Astrocyte (in vitro differentiated cells and primary cell): ENCODE measurements around the gene CRACDL. TPM values are rescaled to one million over a fixed set of nuclear protein-coding genes. Genes with fewer than 3 reads are reported as not detected.

Experiments
- DNase-seq: peaks from one replicate; pipeline ENCODE4 v3.0.0-alpha.2; 2010; ENCODE audit warnings: low read depth
- FAIRE-seq: peaks from 2 replicates; lab custom pipeline; 2011; peaks lifted over from hg19 to GRCh38; lab: Jason Lieb, UNC
- H2AFZ ChIP-seq: 2 replicates; pipeline ENCODE4 v1.6.0; 2012; ENCODE audit warnings: low read depth, low read length, inconsistent platforms
- H3K27ac ChIP-seq: 2 replicates; pipeline ENCODE4 v1.5.1; 2011; ENCODE audit warnings: low read depth, low read length, inconsistent platforms
- H3K27me3 ChIP-seq: 2 replicates; pipeline ENCODE4 v1.6.0; 2011; ENCODE audit warnings: low read length, inconsistent platforms; ENCODE audit not compliant: insufficient read depth
- H3K36me3 ChIP-seq: 2 replicates; pipeline ENCODE4 v1.5.1; 2011; ENCODE audit warnings: low read length, inconsistent platforms; ENCODE audit not compliant: insufficient read depth
- H3K4me1 ChIP-seq: 2 replicates; pipeline ENCODE4 v1.5.1; 2011; ENCODE audit warnings: low read length, inconsistent platforms; ENCODE audit not compliant: insufficient read depth
- H3K4me2 ChIP-seq: 2 replicates; pipeline ENCODE4 v1.6.0; 2012; ENCODE audit warnings: low read length, inconsistent platforms
- H3K4me3 ChIP-seq: 2 replicates; pipeline ENCODE4 v1.5.1; 2011; ENCODE audit warnings: low read depth, mild to moderate bottlenecking, low read length, inconsistent platforms; ENCODE audit not compliant: insufficient read depth
- H3K79me2 ChIP-seq: 2 replicates; pipeline ENCODE4 v1.6.0; 2012; ENCODE audit warnings: mild to moderate bottlenecking, low read length, inconsistent platforms; ENCODE audit not compliant: insufficient read depth
- H3K9ac ChIP-seq: 2 replicates; pipeline ENCODE4 v1.6.0; 2012; ENCODE audit warnings: mild to moderate bottlenecking, low read length, inconsistent platforms
- H3K9me3 ChIP-seq: 2 replicates; pipeline ENCODE4 v1.5.1; 2012; ENCODE audit warnings: low read depth, mild to moderate bottlenecking, low read length, inconsistent platforms; ENCODE audit not compliant: insufficient read depth
- H4K20me1 ChIP-seq: 2 replicates; pipeline ENCODE4 v1.6.0; 2012; ENCODE audit warnings: low read length, inconsistent platforms; ENCODE audit not compliant: insufficient read depth
- H3K27ac Mint-ChIP-seq: one replicate; pipeline ENCODE4 v1.8.0; 2021; ENCODE audit warnings: mild to moderate bottlenecking, mixed read lengths; ENCODE audit not compliant: unreplicated experiment
- H3K27me3 Mint-ChIP-seq: one replicate; pipeline ENCODE4 v1.8.0; 2021; ENCODE audit warnings: low read depth, mixed read lengths; ENCODE audit not compliant: unreplicated experiment
- H3K36me3 Mint-ChIP-seq: one replicate; pipeline ENCODE4 v1.8.0; 2021; ENCODE audit warnings: low read depth, mixed read lengths; ENCODE audit not compliant: unreplicated experiment
- H3K4me1 Mint-ChIP-seq: one replicate; pipeline ENCODE4 v1.8.0; 2021; ENCODE audit warnings: low read depth, mixed read lengths; ENCODE audit not compliant: unreplicated experiment
- H3K4me3 Mint-ChIP-seq: one replicate; pipeline ENCODE4 v1.8.0; 2021; ENCODE audit warnings: mild to moderate bottlenecking, moderate library complexity, mixed read lengths; ENCODE audit not compliant: unreplicated experiment
- H3K9me3 Mint-ChIP-seq: one replicate; pipeline ENCODE4 v1.8.0; 2021; ENCODE audit warnings: mild to moderate bottlenecking, mixed read lengths; ENCODE audit not compliant: unreplicated experiment
- CTCF ChIP-seq: IDR thresholded peaks from 2 replicates; pipeline ENCODE4 v1.5.1; 2011; ENCODE audit warnings: low read depth, mild to moderate bottlenecking, inconsistent platforms, low read length, moderate library complexity; ENCODE audit not compliant: insufficient read depth
- EZH2 ChIP-seq: IDR thresholded peaks from 2 replicates; pipeline ENCODE4 v1.6.1; 2012; ENCODE audit warnings: mild to moderate bottlenecking, low read length, inconsistent platforms; ENCODE audit not compliant: insufficient read depth
- total RNA-seq: library from RNA; stranded (reverse); gene quantifications from 2 replicates; pipeline ENCODE4 v1.2.1, GENCODE V29; 2021

CRACDL gene
- total RNA-seq, 1 donor from 2014 or later = 1.8 TPM

GRCh38 chr2:98775146-98775986, 160.7 kb downstream of the CRACDL start:
- no peak overlapping the region for H3K4me3 Mint-ChIP-seq

GRCh38 chr2:98773907-98774306, 162.1 kb downstream of the CRACDL start:
- no peaks in the 10 kb centered on the region for H3K79me2 ChIP-seq
- no peaks in the 10 kb centered on the region for H3K36me3 ChIP-seq
- no peak overlapping the region for H3K27ac Mint-ChIP-seq
- no peak overlapping the region for H3K4me3 Mint-ChIP-seq
- no peak overlapping the region for H2AFZ ChIP-seq
- peaks cover 8% of the 10 kb centered on the region for H3K4me1 ChIP-seq
- no peak overlapping the region for H3K27ac ChIP-seq
- no peak for DNase-seq
- peaks cover 9% of the 10 kb centered on the region for H3K9me3 Mint-ChIP-seq
- no peak for FAIRE-seq
- H3K27me3 ChIP-seq = peaks cover 2% of the 10 kb centered on the region
- H3K4me2 ChIP-seq = no peak overlapping the region
- H3K4me1 Mint-ChIP-seq = peaks cover 14% of the 10 kb centered on the region
- no peak overlapping the region for H3K9ac ChIP-seq
- no peaks in the 10 kb centered on the region for H4K20me1 ChIP-seq
- H3K4me3 ChIP-seq = no peak overlapping the region
- TF ChIP-seq CTCF = no peak
- H3K36me3 Mint-ChIP-seq = no peaks in the 10 kb centered on the region
- H3K27me3 Mint-ChIP-seq = peaks cover 15% of the 10 kb centered on the region
- H3K9me3 ChIP-seq = no peaks in the 10 kb centered on the region

More at GRCh38 chr2:98775146-98775986, 160.7 kb downstream of the CRACDL start:
- Histone ChIP-seq H2AFZ (peak overlapping the region; percentile 69), H3K9me3 (no peaks in the 10 kb centered on the region), H3K4me3 (peak overlapping the region; percentile 5), H4K20me1 (no peaks in the 10 kb centered on the region), H3K4me2 (peak overlapping the region; percentile 26), H3K36me3 (no peaks in the 10 kb centered on the region), H3K79me2 (no peaks in the 10 kb centered on the region), H3K4me1 (peaks cover 7% of the 10 kb centered on the region), H3K9ac (no peak overlapping the region), H3K27ac (no peak overlapping the region), H3K27me3 (peaks cover 2% of the 10 kb centered on the region)
- Mint-ChIP-seq H3K9me3 (peaks cover 9% of the 10 kb centered on the region), H3K27me3 (peaks cover 15% of the 10 kb centered on the region), H3K4me1 (peaks cover 14% of the 10 kb centered on the region), H3K36me3 (no peaks in the 10 kb centered on the region), H3K27ac (no peak overlapping the region)
- FAIRE-seq (no peak), DNase-seq (peak; percentile 23)
- TF ChIP-seq CTCF (no peak), EZH2 (no peak)

- no peaks in the 10 kb centered on the region for H3K36me3 ChIP-seq
- peaks cover 2% of the 10 kb centered on the region for H3K27me3 ChIP-seq
- no peak overlapping the region for H3K27ac ChIP-seq
- peaks cover 15% of the 10 kb centered on the region for H3K4me1 ChIP-seq
- Mint-ChIP-seq H3K27ac (no peak overlapping the region), H3K36me3 (no peaks in the 10 kb centered on the region), H3K4me3 (no peak overlapping the region), H3K9me3 (peaks cover 14% of the 10 kb centered on the region), H3K27me3 (peaks cover 15% of the 10 kb centered on the region), H3K4me1 (peaks cover 14% of the 10 kb centered on the region)
- FAIRE-seq (no peak), DNase-seq (no peak)
- no peaks in the 10 kb centered on the region for H3K79me2 ChIP-seq
- no peak overlapping the region for H3K9ac ChIP-seq
- no peaks in the 10 kb centered on the region for H4K20me1 ChIP-seq
- no peak overlapping the region for H2AFZ ChIP-seq
- no peak overlapping the region for H3K4me3 ChIP-seq
- TF ChIP-seq EZH2 = no peak
- no peak for TF ChIP-seq CTCF
- H3K4me2 ChIP-seq = no peak overlapping the region
- H3K9me3 ChIP-seq = no peaks in the 10 kb centered on the region
Observed at GRCh38 chr2:98773169-98773568, 162.9 kb downstream of the CRACDL start.
